ENCODE measurements around the gene DCTPP1.

Gene DCTPP1

GRCh38 chr16:30439720-30440348, 10.0 kb upstream of the DCTPP1 start:
- Mint-ChIP-seq H3K9me3 (no peaks in the 10 kb centered on the region), H3K4me3 (no peak overlapping the region), H3K27ac (no peak overlapping the region), H3K36me3 (ENCODE audit: low read depth) (peaks cover 24% of the 10 kb centered on the region), H3K27me3 (no peaks in the 10 kb centered on the region), H3K4me1 (ENCODE audit: low read depth) (peaks cover 32% of the 10 kb centered on the region)
- no peak for DNase-seq

DNA sequence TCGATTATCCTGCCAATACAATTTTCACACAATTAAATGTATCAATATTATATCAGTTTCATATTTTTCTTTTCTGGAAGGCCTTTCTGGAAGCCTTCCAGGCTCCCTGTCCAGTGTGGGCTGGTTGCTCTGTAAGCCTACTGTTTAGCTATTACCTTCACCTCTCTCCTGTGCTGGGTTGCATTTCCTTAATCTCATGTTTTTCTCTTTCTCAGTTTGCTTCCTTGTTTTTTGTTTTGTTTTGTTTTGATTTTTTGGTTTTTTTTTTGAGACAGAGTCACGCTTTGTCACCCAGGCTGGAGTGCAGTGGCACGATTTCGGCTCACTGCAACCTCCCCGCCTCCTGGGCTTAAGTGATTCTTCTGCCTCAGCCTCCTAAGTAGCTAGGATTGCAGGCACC, 9.0 kb upstream of the DCTPP1 start:
- Mint-ChIP-seq H3K4me3 (no peak overlapping the region), H3K27ac (no peak overlapping the region), H3K27me3 (no peaks in the 10 kb centered on the region), H3K4me1 (ENCODE audit: low read depth) (peaks cover 32% of the 10 kb centered on the region), H3K9me3 (no peaks in the 10 kb centered on the region), H3K36me3 (ENCODE audit: low read depth) (peaks cover 14% of the 10 kb centered on the region)
- DNase-seq = no peak

- Mint-ChIP-seq H3K9me3 (no peaks in the 10 kb centered on the region), H3K27me3 (no peaks in the 10 kb centered on the region), H3K4me3 (no peak overlapping the region), H3K36me3 (ENCODE audit: low read depth) (peaks cover 5% of the 10 kb centered on the region), H3K27ac (no peak overlapping the region), H3K4me1 (ENCODE audit: low read depth) (peaks cover 26% of the 10 kb centered on the region)
- no peak for DNase-seq
Observed at GRCh38 chr16:30437511-30438046, 7.7 kb upstream of the DCTPP1 start.

DNA sequence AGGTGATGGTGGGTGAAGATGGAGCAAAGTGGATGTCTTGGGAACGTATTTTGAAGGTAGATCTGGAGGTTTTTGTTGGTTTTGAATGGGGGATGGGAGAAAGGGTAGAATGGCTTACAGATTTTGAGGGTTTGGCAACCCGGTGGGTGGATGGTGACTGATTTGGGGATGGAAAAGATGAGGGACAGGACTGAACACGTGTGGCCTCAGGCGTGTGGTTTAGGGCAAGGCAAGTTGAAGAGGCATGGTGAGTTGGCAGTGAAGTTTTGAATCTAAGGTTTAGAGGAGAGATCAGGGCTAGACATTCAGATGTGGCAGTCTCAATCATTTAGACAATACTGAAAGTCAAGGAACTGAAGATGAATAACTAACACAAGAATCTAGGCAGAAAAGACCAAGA, 5.0 kb upstream of the DCTPP1 start:
- Mint-ChIP-seq H3K36me3 (ENCODE audit: low read depth) (no peaks in the 10 kb centered on the region), H3K9me3 (no peaks in the 10 kb centered on the region), H3K4me1 (ENCODE audit: low read depth) (peaks cover 25% of the 10 kb centered on the region), H3K4me3 (peak overlapping the region; percentile 13), H3K27me3 (no peaks in the 10 kb centered on the region), H3K27ac (peak overlapping the region; percentile 84)
- DNase-seq = peak; percentile 67

- Mint-ChIP-seq H3K27ac (no peak overlapping the region), H3K9me3 (no peaks in the 10 kb centered on the region), H3K4me3 (no peak overlapping the region), H3K4me1 (ENCODE audit: low read depth) (peaks cover 43% of the 10 kb centered on the region), H3K36me3 (ENCODE audit: low read depth) (peaks cover 11% of the 10 kb centered on the region), H3K27me3 (no peaks in the 10 kb centered on the region)
- DNase-seq = no peak
Observed at GRCh38 chr16:30430428-30430970, 669 bp upstream of the DCTPP1 start.

DNA sequence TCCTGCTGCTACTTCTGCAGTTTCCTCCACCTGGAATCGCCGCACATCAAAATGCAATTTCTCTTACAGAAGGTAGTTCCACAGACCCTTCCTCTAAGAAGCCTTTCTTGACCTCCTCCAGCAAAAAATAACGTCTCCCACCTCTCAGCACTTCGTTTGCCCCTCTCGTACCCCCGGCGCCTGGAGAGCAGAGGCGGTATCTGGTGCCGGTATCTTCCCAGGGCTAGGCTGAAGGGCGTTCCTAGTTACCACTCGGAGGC, 482 bp downstream of the DCTPP1 start:
- H3K27me3 Mint-ChIP-seq = no peaks in the 10 kb centered on the region
- no peak overlapping the region for H3K4me3 Mint-ChIP-seq
- H3K4me1 Mint-ChIP-seq (ENCODE audit: low read depth) = peaks cover 35% of the 10 kb centered on the region
- DNase-seq = no peak
- no peaks in the 10 kb centered on the region for H3K9me3 Mint-ChIP-seq
- H3K27ac Mint-ChIP-seq = no peak overlapping the region
- H3K36me3 Mint-ChIP-seq (ENCODE audit: low read depth) = peaks cover 22% of the 10 kb centered on the region

- H3K36me3 Mint-ChIP-seq (ENCODE audit: low read depth) = peaks cover 34% of the 10 kb centered on the region
- DNase-seq = no peak
- H3K9me3 Mint-ChIP-seq = no peaks in the 10 kb centered on the region
- peaks cover 27% of the 10 kb centered on the region for H3K4me1 Mint-ChIP-seq (ENCODE audit: low read depth)
- H3K27ac Mint-ChIP-seq = no peak overlapping the region
- H3K27me3 Mint-ChIP-seq = no peaks in the 10 kb centered on the region
- no peak overlapping the region for H3K4me3 Mint-ChIP-seq
Observed at GRCh38 chr16:30428055-30428454, 1.8 kb downstream of the DCTPP1 start.

DNA sequence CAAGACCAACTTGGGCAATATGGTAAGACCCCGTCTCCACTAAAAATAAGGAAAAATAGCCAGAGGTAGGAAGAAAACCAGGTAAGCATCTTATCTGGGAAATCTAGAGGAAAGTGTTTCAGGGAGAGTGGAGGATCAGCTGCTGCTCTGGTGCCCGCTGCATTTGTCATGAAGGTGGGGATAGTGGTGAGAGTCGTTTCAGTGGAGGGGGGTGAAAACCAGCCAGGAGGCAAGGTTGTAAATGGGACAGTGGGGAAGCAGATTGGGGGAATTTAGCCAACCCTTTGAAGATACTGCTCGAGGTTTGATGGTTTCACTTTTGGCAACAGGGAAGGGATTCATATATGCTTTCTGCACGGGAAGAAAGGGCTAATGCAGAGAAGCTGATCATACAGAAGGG, 8.8 kb downstream of the DCTPP1 start:
- Mint-ChIP-seq H3K4me3 (no peak overlapping the region), H3K36me3 (ENCODE audit: low read depth) (peaks cover 79% of the 10 kb centered on the region), H3K27ac (peak overlapping the region; percentile 63), H3K27me3 (no peaks in the 10 kb centered on the region), H3K4me1 (ENCODE audit: low read depth) (peaks cover 32% of the 10 kb centered on the region), H3K9me3 (no peaks in the 10 kb centered on the region)
- no peak for DNase-seq

DNA sequence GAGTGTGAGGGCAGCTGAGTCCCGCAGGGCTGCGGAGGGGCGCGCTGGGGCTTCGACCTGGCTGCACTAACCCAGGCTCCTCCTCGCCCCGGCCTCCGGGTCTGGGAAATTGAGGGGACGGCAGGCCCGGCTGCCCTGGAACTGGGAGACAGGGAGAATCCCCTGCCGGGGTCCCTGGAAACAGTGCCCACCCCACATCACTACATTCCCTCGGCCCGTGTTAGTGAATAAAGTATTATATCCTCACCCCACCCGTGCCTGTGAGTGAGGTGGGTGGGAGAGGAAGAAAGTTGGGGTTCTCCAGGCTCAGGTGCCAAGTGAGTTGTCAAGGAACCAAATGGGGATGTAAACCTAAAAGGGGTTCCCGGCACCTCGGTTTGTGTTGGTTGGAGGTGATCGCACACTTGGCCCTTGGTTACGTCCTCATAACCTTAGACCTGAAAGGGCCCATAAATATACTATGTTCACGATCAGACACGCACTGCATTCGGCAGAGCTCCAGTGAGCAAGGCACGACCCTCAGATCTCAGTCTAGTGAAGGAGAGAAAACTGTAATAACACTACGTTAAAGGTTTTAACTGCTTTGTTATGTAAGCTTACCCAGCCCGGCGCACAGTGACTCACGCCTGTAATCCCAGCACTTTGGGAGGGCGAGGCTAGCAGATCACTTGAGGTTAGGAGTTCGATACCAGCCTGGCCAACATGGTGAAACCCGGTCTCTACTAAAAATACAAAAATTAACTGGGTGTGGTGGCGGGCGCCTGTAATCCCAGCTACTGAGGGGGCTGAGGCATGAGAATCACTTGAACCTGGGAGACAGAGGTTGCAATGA, 11.3 kb downstream of the DCTPP1 start:
- no peak for DNase-seq
- Mint-ChIP-seq H3K4me1 (ENCODE audit: low read depth) (peaks cover 37% of the 10 kb centered on the region), H3K27ac (peak overlapping the region; percentile 84), H3K9me3 (no peaks in the 10 kb centered on the region), H3K36me3 (ENCODE audit: low read depth) (peaks cover 72% of the 10 kb centered on the region), H3K4me3 (peak overlapping the region; percentile 57), H3K27me3 (no peaks in the 10 kb centered on the region)

- peak; percentile 92 for DNase-seq
- Mint-ChIP-seq H3K4me1 (ENCODE audit: low read depth) (peaks cover 41% of the 10 kb centered on the region), H3K9me3 (no peaks in the 10 kb centered on the region), H3K36me3 (ENCODE audit: low read depth) (peaks cover 73% of the 10 kb centered on the region), H3K27me3 (no peaks in the 10 kb centered on the region), H3K27ac (peak overlapping the region; percentile 55), H3K4me3 (peak overlapping the region; percentile 59)
Observed at GRCh38 chr16:30417529-30418349, 12.1 kb downstream of the DCTPP1 start.

DNA sequence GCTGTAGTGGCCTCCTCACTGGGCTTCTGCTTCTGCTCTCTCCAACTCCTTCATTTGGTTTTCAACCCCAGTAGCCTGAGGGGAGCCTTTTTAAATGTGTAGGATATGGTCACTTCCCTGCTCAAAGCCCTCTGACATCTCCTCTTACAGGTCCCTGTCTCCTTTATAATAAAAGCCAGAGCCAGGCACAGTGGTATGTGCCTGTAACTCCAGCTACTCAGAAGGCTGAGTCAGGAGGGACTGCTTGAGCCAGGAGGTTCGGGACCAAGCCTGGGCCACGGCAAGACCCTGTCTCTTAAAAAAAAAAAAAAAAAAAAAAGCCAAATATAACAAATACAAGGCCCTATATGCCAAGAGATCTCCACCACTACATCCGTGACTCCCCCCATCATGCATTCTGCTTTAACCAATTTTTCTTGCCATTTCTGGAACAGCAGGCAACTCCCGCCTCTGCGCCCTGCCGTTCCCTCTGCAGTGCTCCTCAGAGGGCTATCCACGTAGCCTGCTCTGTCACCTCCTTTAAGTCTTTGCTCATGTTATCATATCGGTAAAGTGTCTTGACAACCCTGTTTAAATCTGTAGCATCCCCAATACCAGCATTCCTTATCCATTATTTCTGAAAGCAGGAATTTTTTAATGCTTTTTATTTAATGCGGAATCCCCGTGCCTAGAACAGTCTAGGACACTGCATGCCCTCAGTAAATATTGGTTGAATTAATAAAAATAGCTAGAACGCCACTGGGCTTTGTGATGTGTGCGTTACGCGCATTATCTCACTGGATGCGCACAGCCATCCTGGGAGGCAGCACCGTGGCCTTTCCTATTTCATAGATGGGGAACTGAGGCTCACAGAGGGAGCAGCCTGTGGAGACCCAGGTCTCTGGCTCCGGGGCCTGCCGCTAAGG, 13.0 kb downstream of the DCTPP1 start:
- peak overlapping the region; percentile 41 for H3K27ac Mint-ChIP-seq
- H3K27me3 Mint-ChIP-seq = no peaks in the 10 kb centered on the region
- H3K4me1 Mint-ChIP-seq (ENCODE audit: low read depth) = peaks cover 46% of the 10 kb centered on the region
- peaks cover 73% of the 10 kb centered on the region for H3K36me3 Mint-ChIP-seq (ENCODE audit: low read depth)
- no peaks in the 10 kb centered on the region for H3K9me3 Mint-ChIP-seq
- peak overlapping the region; percentile 16 for H3K4me3 Mint-ChIP-seq
- no peak for DNase-seq

DNA sequence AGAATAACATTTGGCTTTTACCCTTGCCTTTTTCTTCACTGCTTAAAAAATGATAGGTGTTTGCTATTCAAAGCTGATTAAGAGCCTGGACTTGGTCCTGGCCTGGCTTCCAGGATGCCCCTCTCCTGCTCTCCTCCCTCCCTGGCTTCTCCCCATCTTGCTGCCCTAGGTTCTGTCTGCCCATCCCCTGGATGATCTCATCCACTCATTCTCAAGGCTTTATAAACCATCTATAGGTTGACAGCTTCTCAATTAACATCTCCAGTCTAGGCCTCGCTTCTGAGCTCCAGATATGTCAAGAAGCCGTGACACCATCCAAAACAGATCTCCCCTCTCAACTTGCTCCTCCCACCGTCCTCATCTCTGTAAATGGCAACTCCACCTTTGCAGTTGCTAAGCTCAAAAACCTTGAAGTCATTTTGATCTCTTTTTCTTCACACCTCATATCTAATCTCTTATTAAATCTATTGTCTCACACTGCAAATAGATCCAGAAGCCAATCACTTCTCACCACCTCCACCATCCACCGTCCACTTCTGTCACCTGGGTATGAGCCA, 13.7 kb downstream of the DCTPP1 start:
- Mint-ChIP-seq H3K27me3 (no peaks in the 10 kb centered on the region), H3K27ac (peak overlapping the region; percentile 35), H3K4me1 (ENCODE audit: low read depth) (peaks cover 45% of the 10 kb centered on the region), H3K4me3 (no peak overlapping the region), H3K9me3 (no peaks in the 10 kb centered on the region), H3K36me3 (ENCODE audit: low read depth) (peaks cover 73% of the 10 kb centered on the region)
- no peak for DNase-seq

DNA sequence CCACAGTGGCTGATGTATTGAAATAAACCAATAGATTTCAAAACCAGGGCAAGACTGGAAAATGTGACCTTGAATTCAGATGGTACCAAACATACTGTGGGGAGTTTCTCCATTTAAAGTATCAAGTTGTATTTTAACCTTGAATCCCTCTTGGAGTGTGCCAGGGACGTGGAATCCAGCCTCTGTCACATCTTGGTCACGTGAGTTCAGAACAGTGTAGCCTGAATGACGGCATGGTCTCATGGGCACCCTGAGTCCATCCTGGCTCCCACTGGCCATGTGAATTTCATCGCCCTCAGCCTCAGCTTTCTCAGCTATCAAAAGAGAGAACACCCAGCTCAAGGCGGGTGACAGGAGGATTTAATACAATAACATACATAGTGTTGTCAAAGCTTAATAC, 15.7 kb downstream of the DCTPP1 start:
- no peaks in the 10 kb centered on the region for H3K9me3 Mint-ChIP-seq
- H3K4me1 Mint-ChIP-seq (ENCODE audit: low read depth) = peaks cover 51% of the 10 kb centered on the region
- no peak for DNase-seq
- H3K27ac Mint-ChIP-seq = peak overlapping the region; percentile 70
- H3K27me3 Mint-ChIP-seq = no peaks in the 10 kb centered on the region
- peaks cover 77% of the 10 kb centered on the region for H3K36me3 Mint-ChIP-seq (ENCODE audit: low read depth)
- no peak overlapping the region for H3K4me3 Mint-ChIP-seq
